Tibial artery (tissue), 4 donors: Measurements from ENCODE around the gene KLF9.
"Not testable (repeated sequence)": the region's sequence is repeated elsewhere in the genome, so short reads cannot be mapped to it uniquely, and the experiment has no call there.

Source experiments
- DNase-seq, 2 donors: peaks; one replicate each; pipeline ENCODE4 v3.0.0-alpha.2; 2019
- H3K27ac ChIP-seq, 2 donors: fragments of 200-600 bp; sonication (generic) in 1 of 2; 1 replicate in 1 of 2; 2 replicates in 1 of 2; pipeline ENCODE4 v1.5.1; 2018 to 2019; ENCODE audit warnings: mild to moderate bottlenecking in 1 of 2
- H3K27me3 ChIP-seq, 2 donors: fragments of 200-600 bp; sonication (generic) in 1 of 2; one replicate each; pipeline versions ENCODE4 v1.5.1 to v1.6.0; 2016 to 2019
- H3K36me3 ChIP-seq, 3 donors: fragments of 200-600 bp; sonication (generic) in 2 of 3; one replicate each; pipeline ENCODE4 v1.5.1; 2016 to 2019; ENCODE audit warnings: mild to moderate bottlenecking in 2 of 3
- H3K4me1 ChIP-seq, 4 donors: fragments of 200-600 bp; sonication (generic) in 2 of 4; 1 replicate in 3 of 4; 2 replicates in 1 of 4; pipeline ENCODE4 v1.5.1; 2016 to 2019
- H3K4me3 ChIP-seq, 2 donors: fragments of 200-600 bp; sonication (generic) in 1 of 2; 1 replicate in 1 of 2; 2 replicates in 1 of 2; pipeline ENCODE4 v1.5.1; 2018 to 2019; ENCODE audit warnings: mild to moderate bottlenecking in 2 of 2
- H3K9me3 ChIP-seq, 3 donors: fragments of 200-600 bp; sonication (generic) in 1 of 3; one replicate each; pipeline ENCODE4 v1.5.1; 2016 to 2019
- CTCF ChIP-seq, 2 experiments: fragments of 200-600 bp in 1 of 2; fragments of 450-650 bp in 1 of 2; IDR thresholded peaks; one replicate each; pipeline ENCODE4 v1.5.1; 2017 to 2019; ENCODE audit warnings: antibody characterized with exemption in 2 of 2, mild to moderate bottlenecking in 1 of 2, moderate library complexity in 1 of 2
- intact Hi-C: fragments of 100-400 bp; cut with DNase I; formaldehyde crosslinking; loops from one replicate; pipeline ENCODE4 v1.15.0; 2023; ENCODE audit warnings: low total_unique reads

The KLF9 gene

GRCh38 chr9:70403166-70403565 is 11.3 kb downstream of the KLF9 start:
- Histone ChIP-seq H3K4me1 (peaks cover 0 to 100% (median 94%) of the 10 kb centered on the region in 4 donors), H3K27ac (peak overlapping the region; percentile 69)

GRCh38 chr9:70402213-70402612 is 12.2 kb downstream of the KLF9 start:
- no peaks in the 10 kb centered on the region for H3K27me3 ChIP-seq
- H3K9me3 ChIP-seq = no peaks in the 10 kb centered on the region
- DNase-seq = no peak
- H3K36me3 ChIP-seq = peaks cover 0 to under 1% (median 0%) of the 10 kb centered on the region in 3 donors
- peak overlapping the region; percentile 69 for H3K27ac ChIP-seq
- H3K4me3 ChIP-seq = peak overlapping the region; percentile 27 to 34
- intact Hi-C loops = loop anchor here (10.0 kb wide), 1 partner anchor 47 kb away; no protein-coding TSS in a partner anchor
- no peak for TF ChIP-seq CTCF (IDR thresholded peaks at IDR 0.05)
- H3K4me1 ChIP-seq = peaks cover 0 to 100% (median 95%) of the 10 kb centered on the region in 4 donors

More at GRCh38 chr9:70403166-70403565, 11.3 kb downstream of the KLF9 start:
- TF ChIP-seq CTCF (IDR thresholded peaks at IDR 0.05) = no peak
- Histone ChIP-seq H3K4me3 (peak overlapping the region; percentile 27 to 34), H3K36me3 (peaks cover 0 to 8% (median 5%) of the 10 kb centered on the region in 3 donors), H3K27me3 (no peaks in the 10 kb centered on the region), H3K9me3 (no peaks in the 10 kb centered on the region)
- intact Hi-C loops = loop anchor here (10.0 kb wide), 1 partner anchor 48 kb away; no protein-coding TSS in a partner anchor
- DNase-seq = no peak

GRCh38 chr9:70401241-70401640 is 13.2 kb downstream of the KLF9 start:
- not testable (repeated sequence) for H3K36me3 ChIP-seq, H3K27me3 ChIP-seq, DNase-seq, H3K9me3 ChIP-seq, H3K4me3 ChIP-seq
- Histone ChIP-seq H3K27ac (peak overlapping the region; percentile 69), H3K4me1 (peaks cover 0 to 100% (median 91%) of the 10 kb centered on the region in 4 donors)
- intact Hi-C loops = loop anchor here (10.0 kb wide), 1 partner anchor 46 kb away; no protein-coding TSS in a partner anchor

GRCh38 chr9:70400107-70400892 is 14.2 kb downstream of the KLF9 start:
- no peak for DNase-seq
- no peak for TF ChIP-seq CTCF (IDR thresholded peaks at IDR 0.05)
- no peaks in the 10 kb centered on the region for H3K9me3 ChIP-seq
- peaks cover 0 to 100% (median 82%) of the 10 kb centered on the region in 4 donors for H3K4me1 ChIP-seq
- intact Hi-C loops = loop anchor here (10.0 kb wide), 1 partner anchor 45 kb away; no protein-coding TSS in a partner anchor
- H3K4me3 ChIP-seq = no peak overlapping the region
- H3K27ac ChIP-seq = peak overlapping the region; percentile 69
- H3K27me3 ChIP-seq = no peaks in the 10 kb centered on the region
- no peaks in the 10 kb centered on the region for H3K36me3 ChIP-seq

- intact Hi-C loops = no loop called here
- Histone ChIP-seq H3K36me3 (no peaks in the 10 kb centered on the region), H3K4me1 (peaks cover 0 to 100% (median 77%) of the 10 kb centered on the region in 4 donors), H3K27me3 (no peaks in the 10 kb centered on the region), H3K4me3 (no peak overlapping the region), H3K9me3 (no peaks in the 10 kb centered on the region), H3K27ac (peak overlapping the region; percentile 10 to 69)
- DNase-seq = no peak
- no peak for TF ChIP-seq CTCF (IDR thresholded peaks at IDR 0.05)
These were observed 15.3 kb downstream of the KLF9 start for GRCh38 chr9:70399141-70399540.

GRCh38 chr9:70398145-70398556 is 16.3 kb downstream of the KLF9 start:
- no peaks in the 10 kb centered on the region for H3K36me3 ChIP-seq
- no peaks in the 10 kb centered on the region for H3K9me3 ChIP-seq
- TF ChIP-seq CTCF (IDR thresholded peaks at IDR 0.05) = no peak
- H3K27ac ChIP-seq = no peak overlapping the region
- no peaks in the 10 kb centered on the region for H3K27me3 ChIP-seq
- peaks cover 0 to 100% (median 72%) of the 10 kb centered on the region in 4 donors for H3K4me1 ChIP-seq
- peak overlapping the region in 1 of 2 donors; percentile 8 for H3K4me3 ChIP-seq
- no peak for DNase-seq
- intact Hi-C loops = no loop called here
